Measurements from ENCODE around the gene NANOG. TPM values are rescaled to one million over a fixed set of nuclear protein-coding genes. Genes with fewer than 3 reads are reported as not detected.
A peak's percentile ranks its signal among the peaks of the same experiment; 100 is the strongest.
"Not testable (repeated sequence)": the region's sequence is repeated elsewhere in the genome, so short reads cannot be mapped to it uniquely, and the experiment has no call there.

Gene NANOG
- total RNA-seq, 6 donors from 2014 or later, result 0.37 to 0.54 TPM; not detected in 4

DNA sequence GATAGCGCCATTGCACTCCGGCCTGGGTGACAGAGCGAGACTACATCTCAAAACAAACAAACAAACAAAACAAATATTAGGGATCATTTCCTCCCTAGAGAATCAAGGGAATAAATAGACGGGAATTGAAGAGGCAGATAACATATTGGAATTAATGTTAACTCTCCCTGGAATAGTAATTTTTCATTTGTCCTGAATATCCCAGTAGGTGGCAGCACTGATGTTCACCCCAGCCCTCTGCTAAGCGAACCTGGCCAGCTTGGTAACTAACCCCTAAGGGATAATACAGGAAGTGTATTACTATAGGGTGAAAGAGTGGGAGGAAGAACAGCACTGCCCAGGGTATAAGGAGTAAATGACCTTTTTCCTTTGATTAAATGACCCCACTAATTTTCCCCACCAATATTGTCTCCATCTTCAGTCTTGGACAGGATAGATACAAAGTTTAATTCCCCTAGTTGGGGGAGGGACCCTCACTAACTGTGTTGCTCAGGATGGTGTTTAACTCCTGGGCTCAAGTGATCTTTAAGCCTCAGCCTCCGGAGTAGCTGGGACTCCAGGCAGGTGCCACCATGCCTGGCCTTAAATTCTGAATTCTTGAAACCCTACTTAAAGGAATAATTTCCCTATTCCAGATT, 43.0 kb downstream of the NANOG start:
- Histone ChIP-seq H3K9me3 (no peaks in the 10 kb centered on the region), H3K4me3 (no peak overlapping the region), H3K4me1 (no peaks in the 10 kb centered on the region), H3K27ac (no peak overlapping the region), H3K36me3 (no peaks in the 10 kb centered on the region), H3K27me3 (no peaks in the 10 kb centered on the region)
- WGBS, 2 donors, result 60 to 61% methylated on average over 5 to 6 of the region's 6 CpGs
- DNase-seq, result peak in 1 of 2 donors; percentile 68
- TF ChIP-seq POLR2AphosphoS5 (IDR thresholded peaks at IDR 0.05) (no peak), POLR2A (IDR thresholded peaks at IDR 0.05) (no peak)
- TF ChIP-seq, protein P1, sequence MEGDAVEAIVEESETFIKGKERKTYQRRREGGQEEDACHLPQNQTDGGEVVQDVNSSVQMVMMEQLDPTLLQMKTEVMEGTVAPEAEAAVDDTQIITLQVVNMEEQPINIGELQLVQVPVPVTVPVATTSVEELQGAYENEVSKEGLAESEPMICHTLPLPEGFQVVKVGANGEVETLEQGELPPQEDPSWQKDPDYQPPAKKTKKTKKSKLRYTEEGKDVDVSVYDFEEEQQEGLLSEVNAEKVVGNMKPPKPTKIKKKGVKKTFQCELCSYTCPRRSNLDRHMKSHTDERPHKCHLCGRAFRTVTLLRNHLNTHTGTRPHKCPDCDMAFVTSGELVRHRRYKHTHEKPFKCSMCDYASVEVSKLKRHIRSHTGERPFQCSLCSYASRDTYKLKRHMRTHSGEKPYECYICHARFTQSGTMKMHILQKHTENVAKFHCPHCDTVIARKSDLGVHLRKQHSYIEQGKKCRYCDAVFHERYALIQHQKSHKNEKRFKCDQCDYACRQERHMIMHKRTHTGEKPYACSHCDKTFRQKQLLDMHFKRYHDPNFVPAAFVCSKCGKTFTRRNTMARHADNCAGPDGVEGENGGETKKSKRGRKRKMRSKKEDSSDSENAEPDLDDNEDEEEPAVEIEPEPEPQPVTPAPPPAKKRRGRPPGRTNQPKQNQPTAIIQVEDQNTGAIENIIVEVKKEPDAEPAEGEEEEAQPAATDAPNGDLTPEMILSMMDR (IDR thresholded peaks at IDR 0.05), result peak in 5 of 6 experiments; percentile 10 to 45 (median 25)
- ATAC-seq (ENCODE audit: low FRiP score in 2 of 2), result peak; percentile 67 to 78

- ATAC-seq (ENCODE audit: low FRiP score in 2 of 2), result not testable (repeated sequence)
Observed at GRCh38 chr12:7833201-7833600, 44.0 kb downstream of the NANOG start.

DNA sequence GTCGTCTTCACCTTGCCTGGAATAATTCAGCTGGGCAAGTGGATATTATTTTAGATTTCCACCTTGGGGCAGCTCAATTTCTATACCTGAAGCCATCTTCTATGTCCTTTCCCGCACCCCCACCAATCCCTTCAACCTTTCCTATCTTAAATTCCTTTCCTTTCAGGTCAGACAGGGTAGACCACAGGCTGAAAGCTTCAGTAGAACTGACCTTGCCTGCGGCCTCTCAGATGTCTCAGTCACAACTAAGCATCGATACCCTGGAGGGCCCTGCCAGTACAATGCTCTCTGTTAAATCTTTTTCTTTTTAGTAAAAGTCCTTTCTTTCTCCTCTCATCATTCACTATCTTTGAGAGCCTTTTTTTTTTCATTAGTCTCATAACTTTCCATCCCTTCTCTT, 44.6 kb downstream of the NANOG start:
- Histone ChIP-seq H3K36me3 (no peaks in the 10 kb centered on the region), H3K9me3 (no peaks in the 10 kb centered on the region), H3K27ac (no peak overlapping the region), H3K4me1 (no peaks in the 10 kb centered on the region), H3K4me3 (no peak overlapping the region), H3K27me3 (no peaks in the 10 kb centered on the region)
- TF ChIP-seq, protein P1 (IDR thresholded peaks at IDR 0.05), result no peak
- TF ChIP-seq POLR2A (IDR thresholded peaks at IDR 0.05), result no peak
- no peak for TF ChIP-seq EP300 (IDR thresholded peaks at IDR 0.05)
- no peak for TF ChIP-seq POLR2AphosphoS5 (IDR thresholded peaks at IDR 0.05)
- DNase-seq (no peak), ATAC-seq (ENCODE audit: low FRiP score in 2 of 2) (no peak)
- WGBS, 2 donors, result 89% methylated on average over 4 of the region's 4 CpGs

More at GRCh38 chr12:7833201-7833600, 44.0 kb downstream of the NANOG start:
- H3K27me3 ChIP-seq, H3K36me3 ChIP-seq, H3K4me3 ChIP-seq, H3K27ac ChIP-seq, H3K9me3 ChIP-seq, DNase-seq, H3K4me1 ChIP-seq: not testable (repeated sequence)
- 84 to 90% methylated on average over 6 of the region's 6 CpGs for WGBS, 2 donors

DNA sequence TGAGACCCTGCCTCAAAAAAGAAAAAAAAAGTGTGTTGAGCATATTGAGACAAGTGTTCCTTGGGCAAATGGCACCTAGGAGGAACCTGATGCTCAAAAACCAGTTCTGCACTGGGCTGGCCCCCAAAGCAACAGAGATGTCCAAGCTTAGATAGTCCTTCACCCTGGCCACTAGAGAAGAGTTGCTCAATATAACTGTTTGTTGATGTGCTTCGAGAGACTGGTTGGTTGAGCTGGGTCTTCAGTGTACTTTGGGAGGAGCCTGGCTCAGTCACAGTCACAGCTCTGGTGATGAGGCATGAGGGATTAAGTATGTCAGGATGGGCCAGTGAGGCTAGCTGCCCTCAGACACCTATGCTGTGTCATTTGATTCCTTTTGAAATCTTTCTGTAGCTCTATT, 45.5 kb downstream of the NANOG start:
- H3K27ac ChIP-seq, result no peak overlapping the region
- DNase-seq (peak in 1 of 2 donors; percentile 28), ATAC-seq (ENCODE audit: low FRiP score in 2 of 2) (no peak)
- no peaks in the 10 kb centered on the region for H3K4me1 ChIP-seq
- H3K4me3 ChIP-seq, result no peak overlapping the region
- no peaks in the 10 kb centered on the region for H3K27me3 ChIP-seq
- H3K9me3 ChIP-seq, result no peaks in the 10 kb centered on the region
- 59 to 86% methylated on average over 1 of the region's 1 CpG for WGBS, 2 donors
- TF ChIP-seq EP300 (IDR thresholded peaks at IDR 0.05), result no peak
- TF ChIP-seq POLR2A (IDR thresholded peaks at IDR 0.05), result no peak
- no peaks in the 10 kb centered on the region for H3K36me3 ChIP-seq

GRCh38 chr12:7835116-7835515, 45.9 kb downstream of the NANOG start:
- Histone ChIP-seq H3K27me3 (no peaks in the 10 kb centered on the region), H3K4me3 (no peak overlapping the region), H3K4me1 (no peaks in the 10 kb centered on the region), H3K36me3 (no peaks in the 10 kb centered on the region), H3K27ac (no peak overlapping the region), H3K9me3 (no peaks in the 10 kb centered on the region)
- ATAC-seq (ENCODE audit: low FRiP score in 2 of 2), result no peak
- 77% methylated on average over 9 of the region's 9 CpGs for WGBS, 2 donors
- no peak for TF ChIP-seq POLR2AphosphoS5 (IDR thresholded peaks at IDR 0.05)
- TF ChIP-seq EP300 (IDR thresholded peaks at IDR 0.05), result no peak
- no peak for TF ChIP-seq POLR2A (IDR thresholded peaks at IDR 0.05)
- TF ChIP-seq, protein P1 (IDR thresholded peaks at IDR 0.05), result no peak
- no peak for DNase-seq

GRCh38 chr12:7835766-7836165, 46.6 kb downstream of the NANOG start:
- ATAC-seq (ENCODE audit: low FRiP score in 2 of 2), result no peak
- WGBS, 2 donors, result 39 to 54% methylated on average over 5 of the region's 5 CpGs

More at GRCh38 chr12:7835766-7836165, 46.6 kb downstream of the NANOG start:
- Histone ChIP-seq H3K4me3 (no peak overlapping the region), H3K27ac (no peak overlapping the region), H3K27me3 (no peaks in the 10 kb centered on the region), H3K36me3 (no peaks in the 10 kb centered on the region), H3K9me3 (no peaks in the 10 kb centered on the region), H3K4me1 (no peaks in the 10 kb centered on the region)
- DNase-seq, result no peak
- TF ChIP-seq POLR2AphosphoS5 (IDR thresholded peaks at IDR 0.05) (no peak), POLR2A (IDR thresholded peaks at IDR 0.05) (no peak), EP300 (IDR thresholded peaks at IDR 0.05) (no peak)
- TF ChIP-seq, protein P1 (IDR thresholded peaks at IDR 0.05), result no peak

Measured in upper lobe of left lung (tissue), 6 donors.